AG09319 (cell line): ENCODE data around the gene TALDO1.

Source experiments
- DNase-seq: peaks from one replicate; pipeline ENCODE4 v3.0.0-alpha.2; 2010; ENCODE audit warnings: low read depth; ENCODE audit errors: extremely low read depth
- CTCF ChIP-seq: IDR thresholded peaks from 2 replicates; pipeline ENCODE4 v1.5.1; 2011; ENCODE audit warnings: low read depth, mild to moderate bottlenecking, inconsistent platforms, low read length, moderate library complexity

The TALDO1 gene

GRCh38 chr11:702462-703461 lies 44.5 kb upstream of the TALDO1 start:
- no peak for TF ChIP-seq CTCF
- DNase-seq, result no peak

GRCh38 chr11:703506-703905 lies 43.8 kb upstream of the TALDO1 start:
- DNase-seq, result no peak
- TF ChIP-seq CTCF, result no peak

GRCh38 chr11:704228-704674 lies 43.0 kb upstream of the TALDO1 start:
- no peak for DNase-seq
- no peak for TF ChIP-seq CTCF

GRCh38 chr11:704781-705645 lies 42.3 kb upstream of the TALDO1 start:
- DNase-seq, result no peak
- no peak for TF ChIP-seq CTCF

GRCh38 chr11:705646-706438 lies 41.4 kb upstream of the TALDO1 start, which contains the start of gene EPS8L2:
Gene EPS8L2 (plus strand): TSS chr11:706231. CDS start chr11:709408, 3,177 bp downstream.
- no peak for DNase-seq
- TF ChIP-seq CTCF, result no peak

- no peak for TF ChIP-seq CTCF
- DNase-seq, result no peak
These were observed 40.8 kb upstream of the TALDO1 start for GRCh38 chr11:706439-706956.
